ENCODE data around the gene SLC25A36. TPM values are rescaled to one million over a fixed set of nuclear protein-coding genes. Genes with fewer than 3 reads are reported as not detected.

The SLC25A36 gene
- total and polyA plus RNA-seq, 2 donors (not counting 3 experiments of a cell fraction or from before 2014, with no cell fraction given) = 17.7 to 38.8 TPM

GRCh38 chr3:140931016-140931454 lies 10.6 kb upstream of the SLC25A36 start:
- H3K27me3 ChIP-seq (ENCODE audit: control insufficient read depth in 2 of 2, insufficient read depth in 2 of 2, low read length in 2 of 2) = peaks cover 7 to 12% of the 10 kb centered on the region in 2 experiments
- H3K9ac ChIP-seq (replicated peaks; ENCODE audit: extremely low read depth, insufficient read depth, low read length) = no peak overlapping the region
- H3K27ac ChIP-seq (ENCODE audit: insufficient read depth, low read depth, low read length) = no peak overlapping the region
- H4K20me1 ChIP-seq (replicated peaks; ENCODE audit: control insufficient read depth, extremely low read depth, insufficient read depth, low read length) = no peaks in the 10 kb centered on the region
- POLR2A ChIA-PET = no interaction called here
- H3K36me3 ChIP-seq (ENCODE audit: control insufficient read depth in 2 of 2, extremely low read depth in 1 of 2, insufficient read depth in 2 of 2, low read length in 2 of 2) = no peaks in the 10 kb centered on the region
- H3K9me1 ChIP-seq (replicated peaks; ENCODE audit: control insufficient read depth, extremely low read depth, insufficient read depth, low read length) = no peaks in the 10 kb centered on the region
- H3K4me3 ChIP-seq (replicated peaks in 1 of 3; ENCODE audit: insufficient read depth in 1 of 3, low read depth in 1 of 3, low read length in 3 of 3) = no peak overlapping the region
- no peaks in the 10 kb centered on the region for H3K79me2 ChIP-seq (ENCODE audit: control insufficient read depth, insufficient read depth, low read length)
- no TSS peak for BruUV-seq (replicated peaks)
- CTCF ChIA-PET = interaction anchor here (1.6 kb wide), 1 partner anchor 14 kb away, joined by 4 read pairs; no protein-coding TSS in a partner anchor
- no peaks in the 10 kb centered on the region for H3K9me3 ChIP-seq (replicated peaks; ENCODE audit: control insufficient read depth, insufficient read depth, low read length)
- FAIRE-seq (no peak), DNase-seq (ENCODE audit: low read depth, low spot score) (no peak)
- H2AFZ ChIP-seq (ENCODE audit: low read depth, low read length) = no peak overlapping the region
- dilution Hi-C loops (cut with MboI; ENCODE audit: extremely low pct_ligation_motif_present, low sequenced_read_pairs) = no loop called here
- no peak overlapping the region for H3K4me2 ChIP-seq (ENCODE audit: insufficient read depth, low read length)
- TF ChIP-seq CTCF (IDR thresholded peaks at IDR 0.05; ENCODE audit: extremely low read depth in 1 of 2, insufficient read depth in 1 of 2, low read depth in 1 of 2, low read length in 2 of 2) (no peak), GATA2 (IDR thresholded peaks at IDR 0.05; ENCODE audit: insufficient read depth, insufficient read length, low read depth, low read length) (no peak), JUN (IDR thresholded peaks at IDR 0.05; ENCODE audit: borderline replicate concordance, insufficient read depth, insufficient read length, low read depth) (no peak), POLR2AphosphoS5 (IDR thresholded peaks at IDR 0.05; ENCODE audit: insufficient read depth, low read depth, low read length) (no peak), EZH2 (IDR thresholded peaks at IDR 0.05; ENCODE audit: borderline replicate concordance, low read depth, low read length, severe bottlenecking) (no peak), POLR2A (IDR thresholded peaks at IDR 0.05; ENCODE audit: low read depth, low read length) (no peak), FOS (IDR thresholded peaks at IDR 0.05; ENCODE audit: borderline replicate concordance, insufficient read depth, low read length) (no peak), MAX (IDR thresholded peaks at IDR 0.05; ENCODE audit: insufficient read depth, insufficient read length) (no peak), MYC (IDR thresholded peaks at IDR 0.05; ENCODE audit: low read depth, low read length) (no peak)
- H3K4me1 ChIP-seq (ENCODE audit: control insufficient read depth, extremely low read depth, insufficient read depth, low read length) = no peaks in the 10 kb centered on the region
- intact Hi-C loops (cut with micrococcal nuclease) = no loop called here

Measured in endothelial cell of umbilical vein (primary cell).